MCF 10A (cell line): Measurements from ENCODE around the gene MAPKAPK2. TPM values are rescaled to one million over a fixed set of nuclear protein-coding genes. Genes with fewer than 3 reads are reported as not detected.

Experiments used
- BruUV-seq: library from RNA; stranded (reverse); fragments of 400-500 nt; replicated peaks from 2 replicates; lab custom pipeline; 2021; lab: Mats Ljungman, UMichigan
- CTCF ChIA-PET: fragments of 300-600 bp; sonication (Branson Sonifier 250); formaldehyde crosslinking; extraction: SDS; loops from one replicate; lab custom pipeline; 2021; ENCODE audit warnings: antibody characterized with exemption, inconsistent platforms; lab: Yijun Ruan, JAX
- POLR2A ChIA-PET: fragments of 300-600, 350-650 bp; sonication (Branson Sonifier 250); formaldehyde crosslinking; extraction: SDS; loops from one replicate; lab custom pipeline; 2020; ENCODE audit warnings: antibody characterized with exemption, inconsistent platforms; lab: Yijun Ruan, JAX
- DNase-seq: peaks from one replicate; pipeline ENCODE4 v3.0.0-alpha.2; 2018; ENCODE audit not compliant: unreplicated experiment
- H3K27ac Mint-ChIP-seq: one replicate; pipeline ENCODE4 v1.8.0; 2022; ENCODE audit warnings: mild to moderate bottlenecking, low read depth, mixed read lengths; ENCODE audit not compliant: unreplicated experiment
- H3K27me3 Mint-ChIP-seq: one replicate; pipeline ENCODE4 v1.8.0; 2022; ENCODE audit warnings: mixed read lengths; ENCODE audit not compliant: insufficient read depth, unreplicated experiment
- H3K36me3 Mint-ChIP-seq: one replicate; pipeline ENCODE4 v1.8.0; 2022; ENCODE audit warnings: mild to moderate bottlenecking, moderate library complexity, mixed read lengths; ENCODE audit not compliant: insufficient read depth, unreplicated experiment
- H3K4me1 Mint-ChIP-seq: one replicate; pipeline ENCODE4 v1.8.0; 2022; ENCODE audit warnings: mixed read lengths; ENCODE audit not compliant: insufficient read depth, unreplicated experiment
- H3K4me3 Mint-ChIP-seq: one replicate; pipeline ENCODE4 v1.8.0; 2022; ENCODE audit warnings: mild to moderate bottlenecking, moderate library complexity, mixed read lengths; ENCODE audit not compliant: unreplicated experiment
- H3K9me3 Mint-ChIP-seq: one replicate; pipeline ENCODE4 v1.8.0; 2022; ENCODE audit warnings: mixed read lengths; ENCODE audit not compliant: unreplicated experiment
- intact Hi-C: fragments of 100-400 bp; cut with micrococcal nuclease; formaldehyde crosslinking; loops from 2 replicates; pipeline ENCODE4 v1.14.1; 2022
- total RNA-seq: library from RNA; stranded (reverse); gene quantifications from 2 replicates; pipeline ENCODE4 v1.2.3, GENCODE V29; 2022
- TF ChIP-seq, protein P1 (sequence below): fragments of 200-600 bp; IDR thresholded peaks from one replicate; pipeline ENCODE4 v1.8.0; 2022; ENCODE audit warnings: antibody characterized with exemption, mild to moderate bottlenecking; ENCODE audit not compliant: unreplicated experiment

Gene MAPKAPK2
- total RNA-seq, 1 experiment from 2014 or later: 142 TPM

DNA sequence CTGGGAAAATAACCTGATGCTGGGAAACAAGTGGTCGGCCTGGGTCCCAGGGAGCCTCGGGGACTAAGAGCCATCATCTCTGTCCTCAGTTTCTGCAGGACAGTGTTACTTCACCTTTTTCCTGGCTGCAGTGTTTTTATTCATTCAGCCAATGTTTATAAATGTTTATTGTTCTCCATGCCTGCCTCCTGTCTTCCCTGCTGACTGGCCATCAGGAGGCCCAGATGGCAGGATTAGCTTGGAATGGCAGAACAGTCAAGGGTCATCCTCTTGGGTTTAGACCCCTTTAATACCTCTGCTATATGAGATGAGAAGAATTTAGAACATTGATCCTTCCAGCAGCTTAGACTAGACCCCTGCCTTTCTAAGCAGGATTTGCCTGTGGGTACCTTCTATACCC lies 13.3 kb downstream of the MAPKAPK2 start:
- H3K4me3 Mint-ChIP-seq: no peak overlapping the region
- no TSS peak for BruUV-seq
- H3K27ac Mint-ChIP-seq: no peak overlapping the region
- TF ChIP-seq, protein P1, sequence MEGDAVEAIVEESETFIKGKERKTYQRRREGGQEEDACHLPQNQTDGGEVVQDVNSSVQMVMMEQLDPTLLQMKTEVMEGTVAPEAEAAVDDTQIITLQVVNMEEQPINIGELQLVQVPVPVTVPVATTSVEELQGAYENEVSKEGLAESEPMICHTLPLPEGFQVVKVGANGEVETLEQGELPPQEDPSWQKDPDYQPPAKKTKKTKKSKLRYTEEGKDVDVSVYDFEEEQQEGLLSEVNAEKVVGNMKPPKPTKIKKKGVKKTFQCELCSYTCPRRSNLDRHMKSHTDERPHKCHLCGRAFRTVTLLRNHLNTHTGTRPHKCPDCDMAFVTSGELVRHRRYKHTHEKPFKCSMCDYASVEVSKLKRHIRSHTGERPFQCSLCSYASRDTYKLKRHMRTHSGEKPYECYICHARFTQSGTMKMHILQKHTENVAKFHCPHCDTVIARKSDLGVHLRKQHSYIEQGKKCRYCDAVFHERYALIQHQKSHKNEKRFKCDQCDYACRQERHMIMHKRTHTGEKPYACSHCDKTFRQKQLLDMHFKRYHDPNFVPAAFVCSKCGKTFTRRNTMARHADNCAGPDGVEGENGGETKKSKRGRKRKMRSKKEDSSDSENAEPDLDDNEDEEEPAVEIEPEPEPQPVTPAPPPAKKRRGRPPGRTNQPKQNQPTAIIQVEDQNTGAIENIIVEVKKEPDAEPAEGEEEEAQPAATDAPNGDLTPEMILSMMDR: no peak
- H3K4me1 Mint-ChIP-seq: peaks cover 49% of the 10 kb centered on the region
- no peaks in the 10 kb centered on the region for H3K9me3 Mint-ChIP-seq
- intact Hi-C loops: no loop called here
- H3K27me3 Mint-ChIP-seq: no peaks in the 10 kb centered on the region
- POLR2A ChIA-PET: interaction anchor here (5.7 to 16.1 kb wide), 2 partner anchors 9 to 14 kb away, joined by 52 to 229 read pairs; partner anchors contain the start of gene MAPKAPK2
- no peak for DNase-seq
- H3K36me3 Mint-ChIP-seq: peaks cover 5% of the 10 kb centered on the region
- CTCF ChIA-PET: interaction anchor here (0.6 to 3.3 kb wide), 7 partner anchors 9 to 107 kb away, joined by 3 to 19 read pairs (median 3); no protein-coding TSS in a partner anchor

DNA sequence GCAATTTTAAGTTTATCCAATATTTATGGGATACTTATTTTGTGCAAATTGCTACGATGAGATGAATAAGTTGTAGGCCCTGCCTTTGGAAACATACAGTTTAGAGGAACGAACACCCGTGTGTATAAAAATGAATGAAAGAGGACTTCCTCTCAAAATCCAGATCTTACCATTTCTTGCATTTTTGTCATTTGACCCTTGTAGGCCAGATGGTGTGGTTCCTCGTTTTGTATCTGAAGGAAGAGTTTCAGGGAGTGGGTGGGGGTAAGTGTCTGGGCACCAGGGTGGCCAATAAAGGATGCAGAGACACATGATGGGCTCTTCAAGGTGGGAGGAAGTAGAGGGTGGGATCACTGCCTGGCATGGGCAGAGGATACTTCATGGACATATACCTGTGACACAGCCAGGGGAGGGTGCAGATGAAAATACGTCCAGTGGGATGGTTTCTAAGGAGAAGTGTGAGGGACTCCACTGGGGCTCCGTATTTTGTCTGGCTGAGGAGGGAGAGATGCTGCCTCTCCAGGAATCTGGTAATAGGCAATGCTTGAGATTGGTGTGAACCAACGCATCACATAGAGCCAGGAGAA lies 14.4 kb downstream of the MAPKAPK2 start:
- Mint-ChIP-seq H3K9me3 (no peaks in the 10 kb centered on the region), H3K4me3 (no peak overlapping the region), H3K4me1 (peaks cover 46% of the 10 kb centered on the region), H3K27me3 (no peaks in the 10 kb centered on the region), H3K27ac (peak overlapping the region; percentile 80), H3K36me3 (peaks cover 12% of the 10 kb centered on the region)
- BruUV-seq: no TSS peak
- ChIA-PET CTCF (interaction anchor here (1.1 to 4.5 kb wide), 9 partner anchors 10 to 68 kb away, joined by 3 to 36 read pairs (median 5); no protein-coding TSS in a partner anchor), POLR2A (interaction anchor here (1.2 to 16.1 kb wide), 4 partner anchors 11 to 87 kb away, joined by 6 to 229 read pairs (median 29); partner anchors contain the start of genes DYRK3, EIF2D and MAPKAPK2)
- intact Hi-C loops: no loop called here
- TF ChIP-seq, protein P1: no peak
- no peak for DNase-seq

DNA sequence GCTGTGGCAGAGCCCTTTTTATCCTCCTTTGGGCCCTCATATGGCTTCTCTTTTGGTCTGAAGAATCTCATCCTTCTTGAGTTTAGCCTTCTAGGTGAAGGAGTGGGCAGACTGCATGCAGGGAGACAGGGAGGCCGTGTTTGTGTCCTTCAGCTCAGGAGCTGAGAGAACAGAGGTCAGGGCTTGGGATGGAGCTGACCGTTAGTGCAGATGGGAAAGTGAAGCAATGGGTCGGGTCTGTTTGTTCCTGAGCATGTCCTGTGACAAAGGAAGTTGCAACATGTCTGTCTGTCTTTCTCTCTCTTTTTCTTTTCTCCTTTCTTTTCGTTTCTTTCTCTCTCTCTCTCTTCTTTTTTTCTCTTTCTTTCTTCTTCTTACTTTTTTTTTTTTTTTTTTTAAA lies 14.9 kb downstream of the MAPKAPK2 start:
- no peak overlapping the region for H3K4me3 Mint-ChIP-seq

More for the DNA sequence above, 14.9 kb downstream of the MAPKAPK2 start:
- intact Hi-C loops: no loop called here
- CTCF ChIA-PET: interaction anchor here (1.2 to 4.5 kb wide), 9 partner anchors 10 to 261 kb away, joined by 3 to 36 read pairs (median 7); partner anchors contain the start of gene DYRK3
- Mint-ChIP-seq H3K27ac (peak overlapping the region; percentile 80), H3K36me3 (peaks cover 15% of the 10 kb centered on the region), H3K4me1 (peaks cover 48% of the 10 kb centered on the region), H3K9me3 (no peaks in the 10 kb centered on the region), H3K27me3 (no peaks in the 10 kb centered on the region)
- BruUV-seq: no TSS peak
- TF ChIP-seq, protein P1: no peak
- POLR2A ChIA-PET: interaction anchor here (0.6 to 16.1 kb wide), 8 partner anchors 11 to 237 kb away, joined by 3 to 229 read pairs (median 6); partner anchors contain the start of genes DYRK3, EIF2D and MAPKAPK2
- peak; percentile 80 for DNase-seq
